ENCODE data around the gene PLD6.
"Not testable (repeated sequence)": the region's sequence is repeated elsewhere in the genome, so short reads cannot be mapped to it uniquely, and the experiment has no call there.

PLD6 gene, protein sequence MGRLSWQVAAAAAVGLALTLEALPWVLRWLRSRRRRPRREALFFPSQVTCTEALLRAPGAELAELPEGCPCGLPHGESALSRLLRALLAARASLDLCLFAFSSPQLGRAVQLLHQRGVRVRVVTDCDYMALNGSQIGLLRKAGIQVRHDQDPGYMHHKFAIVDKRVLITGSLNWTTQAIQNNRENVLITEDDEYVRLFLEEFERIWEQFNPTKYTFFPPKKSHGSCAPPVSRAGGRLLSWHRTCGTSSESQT

DNA sequence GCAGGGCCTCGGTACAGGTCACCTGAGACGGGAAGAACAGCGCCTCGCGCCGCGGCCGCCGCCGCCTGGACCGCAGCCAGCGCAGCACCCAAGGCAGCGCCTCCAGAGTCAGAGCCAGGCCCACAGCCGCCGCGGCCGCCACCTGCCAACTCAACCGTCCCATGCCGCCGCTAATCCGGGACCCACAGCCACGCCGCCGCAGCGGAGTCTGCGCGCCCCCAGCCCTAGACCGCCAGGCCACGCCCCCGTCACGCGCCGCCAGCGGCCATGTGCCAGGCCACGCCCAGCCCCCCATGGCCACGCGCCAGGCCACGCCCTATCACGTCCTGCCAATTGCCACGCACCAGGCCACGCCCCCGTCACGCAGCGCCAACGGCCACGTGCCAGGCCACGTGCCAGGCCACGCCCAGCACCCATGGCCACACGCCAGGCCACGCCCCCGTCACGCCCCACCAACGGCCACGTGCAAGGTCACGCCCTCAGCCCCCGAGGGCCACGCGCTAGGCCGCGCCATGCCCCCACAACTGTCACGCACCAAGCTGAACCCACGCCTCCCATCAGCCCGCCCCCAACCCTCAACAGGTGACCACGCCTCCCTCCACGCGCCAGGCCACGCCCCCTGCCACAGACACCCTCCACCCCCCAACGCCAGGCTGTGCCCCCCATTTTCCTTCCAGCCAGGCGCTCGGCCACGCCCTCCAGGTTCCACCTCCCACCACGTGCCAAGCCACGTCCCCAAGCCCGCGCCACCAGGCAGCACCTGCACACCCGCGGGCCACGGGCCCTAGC, at the start of gene PLD6:
Gene PLD6, minus strand, starts transcription at position 210 of the 789 bp plus-strand sequence. Its CDS starts 47 bp downstream, at position 163.
- peaks cover 17% of the 10 kb centered on the region for H3K4me1 Mint-ChIP-seq (ENCODE audit: low read depth)
- peak within 1 kb of the TSS; percentile 92 for H3K4me3 Mint-ChIP-seq
- peaks cover 2% of the 10 kb centered on the region for H3K36me3 Mint-ChIP-seq
- H3K27me3 Mint-ChIP-seq = no peaks in the 10 kb centered on the region
- peak within 1 kb of the TSS; percentile 98 for H3K27ac Mint-ChIP-seq
- H3K9me3 Mint-ChIP-seq (ENCODE audit: low read depth) = no peaks in the 10 kb centered on the region

DNA sequence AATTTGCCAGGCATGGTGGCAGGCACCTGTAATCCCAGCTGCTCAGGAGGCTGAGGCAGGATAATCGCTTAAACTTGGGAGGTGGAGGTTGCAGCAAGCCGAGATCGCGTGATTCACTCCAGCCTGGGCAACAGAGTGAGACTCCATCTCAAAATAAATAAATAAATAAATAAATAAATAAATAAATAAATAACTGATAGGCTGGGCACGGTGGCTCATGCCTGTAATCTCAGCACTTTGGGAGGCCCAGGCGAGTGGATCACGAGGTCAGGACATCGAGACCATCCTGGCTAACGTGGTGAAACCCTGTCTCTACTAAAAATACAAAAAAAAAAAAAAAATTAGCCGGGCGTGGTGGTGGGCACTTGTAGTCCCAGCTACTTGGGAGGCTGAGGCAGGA, 49.6 kb upstream of the PLD6 start:
- H3K27me3 Mint-ChIP-seq; H3K36me3 Mint-ChIP-seq; H3K4me1 Mint-ChIP-seq (ENCODE audit: low read depth); H3K9me3 Mint-ChIP-seq (ENCODE audit: low read depth); H3K27ac Mint-ChIP-seq; H3K4me3 Mint-ChIP-seq: not testable (repeated sequence)

DNA sequence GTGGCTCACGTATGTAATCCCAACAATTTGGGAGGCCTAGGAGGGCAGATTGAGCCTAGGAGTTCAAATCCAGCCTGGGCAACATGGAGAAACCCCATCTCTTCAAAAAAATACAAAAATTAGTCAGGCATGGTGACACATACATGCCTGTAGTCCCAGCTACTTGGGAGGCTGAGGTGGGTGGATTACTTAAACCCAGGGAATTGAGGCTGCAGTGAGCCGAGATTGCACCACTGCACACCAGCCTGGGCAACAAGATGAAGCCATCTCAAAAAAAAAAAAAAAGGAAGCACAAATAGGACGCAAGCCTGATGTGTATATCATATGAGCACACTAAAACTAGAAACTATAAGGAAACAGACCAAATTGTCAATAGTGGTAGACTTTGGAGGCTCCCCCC, 47.9 kb upstream of the PLD6 start:
- Mint-ChIP-seq H3K36me3 (peaks cover 6% of the 10 kb centered on the region), H3K4me1 (ENCODE audit: low read depth) (peaks cover 5% of the 10 kb centered on the region), H3K4me3 (no peak overlapping the region), H3K27me3 (no peaks in the 10 kb centered on the region), H3K9me3 (ENCODE audit: low read depth) (no peaks in the 10 kb centered on the region), H3K27ac (no peak overlapping the region)

DNA sequence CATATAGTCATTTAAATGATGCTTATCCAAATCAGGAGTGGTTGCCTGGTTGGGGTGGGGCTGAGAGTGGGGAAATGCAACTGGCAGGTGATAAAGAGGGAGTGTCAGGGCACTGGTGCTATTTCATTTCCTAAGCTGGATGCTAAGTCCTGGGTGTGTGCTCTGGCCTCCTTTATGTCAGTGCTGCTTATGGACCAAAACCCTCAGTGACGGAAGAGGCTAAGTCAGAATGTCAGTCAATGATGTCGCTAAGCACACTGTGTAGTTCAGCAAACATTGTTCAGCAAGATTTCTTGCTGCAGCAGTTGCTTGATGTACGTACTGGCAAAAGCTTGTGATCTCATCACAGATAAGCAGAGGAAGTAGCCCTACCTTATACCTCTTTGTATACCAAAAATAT, 47.3 kb upstream of the PLD6 start:
- Mint-ChIP-seq H3K36me3 (peaks cover 5% of the 10 kb centered on the region), H3K27ac (no peak overlapping the region), H3K9me3 (ENCODE audit: low read depth) (no peaks in the 10 kb centered on the region), H3K4me1 (ENCODE audit: low read depth) (peaks cover 5% of the 10 kb centered on the region), H3K27me3 (no peaks in the 10 kb centered on the region), H3K4me3 (no peak overlapping the region)

DNA sequence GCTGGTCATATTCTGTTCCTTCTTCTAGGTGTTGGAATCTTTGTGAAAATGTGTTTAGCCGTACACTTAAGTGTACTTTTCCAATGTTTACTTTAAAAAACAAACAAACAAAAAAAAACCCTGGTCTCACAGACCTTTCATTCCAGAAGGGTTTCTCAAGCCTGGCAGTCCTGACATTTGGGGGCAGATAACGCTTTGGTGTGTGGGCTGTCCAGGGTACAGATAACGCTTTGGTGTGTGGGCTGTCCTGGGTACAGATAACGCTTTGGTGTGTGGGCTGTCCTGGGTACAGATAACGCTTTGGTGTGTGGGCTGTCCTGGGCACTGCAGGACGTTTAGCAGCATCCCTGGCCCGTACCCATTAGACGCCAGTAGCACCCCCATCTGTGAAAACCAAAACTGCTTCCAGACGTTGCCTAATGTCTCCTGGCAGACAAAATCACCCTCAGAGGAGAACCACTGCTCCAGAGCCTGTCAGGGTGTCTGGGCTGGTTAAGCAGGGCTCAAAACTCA, 46.1 kb upstream of the PLD6 start:
- Mint-ChIP-seq H3K27ac (no peak overlapping the region), H3K4me1 (ENCODE audit: low read depth) (peaks cover 5% of the 10 kb centered on the region), H3K9me3 (ENCODE audit: low read depth) (no peaks in the 10 kb centered on the region), H3K27me3 (no peaks in the 10 kb centered on the region), H3K4me3 (no peak overlapping the region), H3K36me3 (peaks cover 4% of the 10 kb centered on the region)

DNA sequence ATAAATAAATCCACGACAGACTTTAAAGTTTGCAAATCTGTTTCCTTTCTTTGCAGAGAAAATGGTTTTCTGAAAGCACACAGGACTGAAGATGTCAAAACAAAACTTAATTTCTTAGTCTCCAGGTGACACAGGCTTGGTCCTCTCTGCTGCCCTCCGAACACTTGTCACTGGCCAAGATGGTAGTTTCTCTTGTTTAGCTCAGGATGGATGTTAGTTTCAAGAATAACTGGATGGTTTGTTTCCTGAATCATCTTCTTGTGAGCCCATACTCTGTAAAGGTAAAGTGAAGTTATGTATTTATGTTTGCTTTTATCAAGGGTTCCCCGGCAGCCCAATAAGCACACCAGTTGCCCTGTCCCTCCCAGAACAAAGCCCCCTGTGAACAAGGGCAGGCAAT, 40.7 kb upstream of the PLD6 start:
- H3K27ac Mint-ChIP-seq = peak overlapping the region; percentile 8
- no peak overlapping the region for H3K4me3 Mint-ChIP-seq
- H3K27me3 Mint-ChIP-seq = no peaks in the 10 kb centered on the region
- H3K4me1 Mint-ChIP-seq (ENCODE audit: low read depth) = no peaks in the 10 kb centered on the region
- no peaks in the 10 kb centered on the region for H3K9me3 Mint-ChIP-seq (ENCODE audit: low read depth)
- H3K36me3 Mint-ChIP-seq = peaks cover 6% of the 10 kb centered on the region

DNA sequence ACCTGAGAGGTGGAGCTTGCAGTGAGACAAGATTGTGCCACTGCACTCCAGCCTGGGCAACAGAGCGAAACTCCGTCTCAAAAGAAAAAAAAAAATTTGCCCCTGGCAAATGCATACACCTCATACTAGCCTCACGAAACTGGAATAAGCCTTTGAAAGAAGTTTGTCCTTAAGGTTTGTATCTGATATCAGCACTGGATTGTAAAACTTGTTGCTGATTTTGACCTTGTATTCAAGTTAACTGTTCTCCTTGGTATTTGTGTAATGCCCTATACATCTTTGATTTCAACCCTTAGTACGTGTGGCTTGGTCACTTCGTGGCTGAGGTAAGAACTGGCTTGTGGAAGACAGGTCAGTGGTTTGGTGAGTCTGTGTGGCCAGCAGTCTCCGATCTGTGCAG, 37.0 kb upstream of the PLD6 start:
- Mint-ChIP-seq H3K4me1 (ENCODE audit: low read depth) (peaks cover 9% of the 10 kb centered on the region), H3K36me3 (peaks cover 4% of the 10 kb centered on the region), H3K4me3 (no peak overlapping the region), H3K27me3 (no peaks in the 10 kb centered on the region), H3K27ac (peak overlapping the region; percentile 5), H3K9me3 (ENCODE audit: low read depth) (no peaks in the 10 kb centered on the region)

DNA sequence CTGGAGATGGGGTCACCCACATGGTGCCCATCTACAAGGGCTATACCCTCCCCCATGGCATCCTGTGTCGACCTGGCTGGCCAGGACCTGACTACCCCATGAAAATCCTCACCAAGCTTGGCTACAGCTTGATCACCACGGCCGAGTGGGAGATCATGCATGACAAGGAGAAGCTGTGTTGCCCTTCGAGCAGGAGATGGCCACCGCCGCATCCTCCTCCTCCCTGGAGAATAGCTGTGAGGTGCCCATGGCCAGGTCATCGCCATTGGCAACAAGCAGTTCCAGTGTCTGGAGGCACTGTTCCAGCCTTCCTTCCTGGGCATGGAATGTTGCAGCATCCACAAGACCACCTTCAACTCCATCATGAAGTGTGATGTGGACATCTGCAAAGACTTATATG, 36.1 kb upstream of the PLD6 start:
- no peak overlapping the region for H3K4me3 Mint-ChIP-seq
- H3K9me3 Mint-ChIP-seq (ENCODE audit: low read depth) = no peaks in the 10 kb centered on the region
- no peaks in the 10 kb centered on the region for H3K27me3 Mint-ChIP-seq
- H3K36me3 Mint-ChIP-seq = peaks cover 3% of the 10 kb centered on the region
- no peak overlapping the region for H3K27ac Mint-ChIP-seq
- peaks cover 12% of the 10 kb centered on the region for H3K4me1 Mint-ChIP-seq (ENCODE audit: low read depth)

DNA sequence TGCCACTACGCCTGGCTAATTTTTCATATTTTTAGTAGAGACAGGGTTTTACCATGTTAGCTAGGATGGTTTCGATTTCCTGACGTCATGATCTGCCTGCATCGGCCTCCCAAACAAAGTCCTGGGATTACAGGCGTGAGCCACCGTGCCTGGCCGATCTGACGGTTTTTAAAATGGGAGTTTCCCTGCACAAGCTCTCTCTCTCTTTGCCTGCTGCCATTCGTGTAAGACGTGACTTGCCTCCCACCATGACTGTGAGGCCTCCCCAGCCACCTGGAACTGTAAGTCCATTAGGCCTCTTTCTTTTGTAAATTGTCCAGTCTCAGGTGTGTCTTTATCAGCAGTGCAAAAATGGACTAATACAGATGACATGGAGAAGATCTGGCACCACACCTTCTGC, 35.5 kb upstream of the PLD6 start:
- Mint-ChIP-seq H3K36me3 (no peaks in the 10 kb centered on the region), H3K27ac (no peak overlapping the region), H3K4me1 (ENCODE audit: low read depth) (peaks cover 12% of the 10 kb centered on the region), H3K9me3 (ENCODE audit: low read depth) (no peaks in the 10 kb centered on the region), H3K4me3 (no peak overlapping the region), H3K27me3 (no peaks in the 10 kb centered on the region)

DNA sequence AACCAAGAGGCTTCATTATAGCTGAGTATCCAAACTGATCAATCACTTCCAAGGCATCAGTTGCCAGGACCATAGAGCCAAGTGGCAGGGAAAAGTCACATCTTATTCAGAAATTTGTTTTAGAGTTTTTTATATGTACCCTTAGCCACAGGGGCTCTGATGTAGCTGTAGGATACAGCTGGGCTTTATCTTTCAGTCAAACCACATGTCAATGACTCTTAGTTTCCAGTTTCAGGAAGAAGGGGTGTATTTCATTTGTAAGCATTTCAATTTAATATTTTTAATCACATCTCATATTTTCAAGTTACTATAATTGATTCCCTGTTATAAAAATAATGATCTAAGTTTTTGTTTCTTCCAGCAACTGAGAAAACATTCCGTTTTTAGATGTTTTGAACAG, 33.7 kb upstream of the PLD6 start:
- Mint-ChIP-seq H3K27ac (peak overlapping the region; percentile 80), H3K4me1 (ENCODE audit: low read depth) (peaks cover 27% of the 10 kb centered on the region), H3K27me3 (no peaks in the 10 kb centered on the region), H3K9me3 (ENCODE audit: low read depth) (no peaks in the 10 kb centered on the region), H3K36me3 (no peaks in the 10 kb centered on the region), H3K4me3 (peak overlapping the region; percentile 51)

DNA sequence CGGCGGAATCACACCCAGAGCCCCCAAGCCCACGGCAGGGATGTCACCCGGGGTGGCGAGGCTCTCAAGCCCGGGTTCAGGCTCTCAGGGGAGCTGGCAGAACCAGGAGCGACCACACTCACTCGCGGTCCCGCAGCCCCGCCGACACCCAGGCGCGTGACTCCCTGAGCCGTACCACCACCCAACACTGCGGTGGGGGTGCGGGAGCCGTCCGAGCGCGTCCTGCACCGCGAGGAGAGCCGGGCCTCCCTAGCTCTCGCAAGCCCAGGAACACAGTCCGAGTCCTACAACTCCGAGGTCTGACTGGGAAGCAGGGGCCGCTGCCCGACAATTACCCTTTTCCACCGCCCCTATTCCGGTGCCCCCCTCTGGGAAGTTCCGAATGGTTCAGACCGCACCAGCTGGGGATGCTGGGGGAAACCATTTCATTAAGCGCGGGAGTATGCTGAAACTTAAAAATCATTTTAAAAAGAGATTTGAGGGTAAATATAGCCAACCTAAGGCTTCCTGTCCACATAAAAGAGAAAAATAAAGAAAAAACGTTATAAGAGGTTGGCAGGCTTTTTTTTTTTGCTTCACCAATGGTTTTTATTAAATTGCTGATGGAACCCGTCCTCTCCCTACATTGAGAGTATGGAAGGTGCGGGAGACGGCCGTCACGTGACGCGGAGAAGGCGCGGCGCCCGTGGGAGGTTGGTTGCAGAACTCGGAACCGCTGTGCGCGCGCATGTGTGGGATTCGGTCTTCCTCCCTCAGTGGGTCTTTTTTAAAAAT, 31.1 kb upstream of the PLD6 start, which contains the start of gene FLCN:
Gene FLCN, minus strand, starts transcription at position 143 of the 774 bp plus-strand sequence. CDS start 9,031 bp downstream, outside the sequence.
- Mint-ChIP-seq H3K4me3 (peak within 1 kb of the TSS; percentile 97), H3K27ac (peak within 1 kb of the TSS; percentile 99), H3K4me1 (ENCODE audit: low read depth) (peaks cover 32% of the 10 kb centered on the region)

DNA sequence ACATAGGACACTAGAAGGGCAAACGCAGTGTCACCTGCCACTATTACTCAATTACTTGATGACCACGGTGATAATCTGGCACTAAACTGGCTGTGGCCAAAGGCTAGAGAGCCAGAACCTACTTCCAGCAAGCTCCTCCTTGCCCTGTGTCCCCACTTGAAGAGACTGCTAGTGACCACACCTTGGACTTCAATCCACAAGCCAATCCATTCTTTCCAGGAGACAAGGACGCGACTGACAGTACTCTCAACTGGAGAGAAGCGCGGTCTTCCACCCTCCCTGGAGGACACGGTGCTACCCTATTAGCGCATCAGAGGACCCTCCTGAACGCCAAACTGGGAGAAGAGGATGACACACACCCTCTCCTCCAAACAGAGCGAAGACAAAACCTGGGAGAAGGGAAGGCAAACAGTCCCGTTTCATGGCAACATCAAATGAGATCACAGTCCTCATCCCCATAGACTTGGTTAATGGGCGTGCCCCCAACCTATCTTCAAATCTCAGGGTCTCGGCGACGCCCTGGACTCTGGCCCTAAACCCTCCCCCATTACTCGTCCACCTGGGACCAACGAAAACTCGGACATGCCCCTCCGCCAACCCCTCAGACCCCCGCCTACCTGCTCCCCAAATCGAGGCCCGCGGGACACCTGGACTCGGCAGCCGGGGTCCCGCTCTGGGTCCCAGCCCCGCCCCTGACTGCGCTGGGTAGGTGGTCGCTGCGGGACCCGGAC, 30.3 kb upstream of the PLD6 start:
- Mint-ChIP-seq H3K27ac (peak overlapping the region; percentile 99), H3K9me3 (ENCODE audit: low read depth) (no peaks in the 10 kb centered on the region), H3K27me3 (no peaks in the 10 kb centered on the region), H3K4me3 (peak overlapping the region; percentile 97), H3K4me1 (ENCODE audit: low read depth) (peaks cover 32% of the 10 kb centered on the region), H3K36me3 (no peaks in the 10 kb centered on the region)

More for the DNA sequence above, 31.1 kb upstream of the PLD6 start, which contains the start of gene FLCN:
- Mint-ChIP-seq H3K36me3 (no peaks in the 10 kb centered on the region), H3K9me3 (ENCODE audit: low read depth) (no peaks in the 10 kb centered on the region), H3K27me3 (no peaks in the 10 kb centered on the region)

DNA sequence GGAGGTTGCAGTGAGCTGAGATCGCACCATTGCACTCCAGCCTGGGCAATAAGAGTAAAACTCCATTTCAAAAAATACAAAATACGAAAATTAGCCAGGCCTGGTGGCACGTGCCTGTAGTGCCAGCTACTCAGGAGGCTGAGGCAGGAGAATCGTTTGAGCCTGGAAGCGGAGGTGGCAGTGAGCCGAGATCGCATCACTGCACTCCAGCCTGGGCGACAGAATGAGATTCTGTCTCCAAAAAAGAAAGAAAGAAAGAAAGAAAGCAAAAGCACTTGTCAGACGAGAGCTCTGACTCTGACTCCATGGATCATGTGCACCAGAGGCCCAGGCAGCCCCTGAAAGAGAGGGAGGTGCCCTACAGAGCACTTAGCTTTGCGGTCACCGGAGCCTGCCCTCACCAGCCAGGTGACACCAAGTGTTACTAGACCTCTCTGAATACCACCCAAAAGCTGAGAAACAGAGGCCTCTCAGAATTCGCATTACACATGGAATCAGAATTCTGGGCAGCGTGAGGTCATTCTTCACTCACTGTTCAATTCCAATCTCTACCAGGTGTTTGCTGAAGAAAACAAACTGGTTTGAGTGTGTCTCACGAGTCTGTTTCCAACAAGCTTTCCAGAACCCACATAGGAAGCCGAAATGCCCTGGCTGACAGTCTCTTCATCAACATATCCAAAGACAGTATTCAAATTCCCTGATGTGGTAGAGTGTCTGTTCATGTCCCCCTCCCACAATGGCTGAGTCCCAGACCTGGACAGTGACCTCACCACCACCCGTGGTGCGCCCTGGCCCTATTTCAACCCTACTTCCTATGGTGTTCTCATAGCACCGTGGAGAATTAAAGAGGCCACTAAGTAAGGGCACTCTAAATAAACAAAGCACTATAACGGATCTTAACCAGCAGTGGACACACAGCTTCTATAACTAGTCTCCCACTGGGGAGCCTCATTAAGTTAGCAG, 29.4 kb upstream of the PLD6 start:
- no peaks in the 10 kb centered on the region for H3K9me3 Mint-ChIP-seq (ENCODE audit: low read depth)
- H3K27ac Mint-ChIP-seq = peak overlapping the region; percentile 99
- peaks cover 32% of the 10 kb centered on the region for H3K4me1 Mint-ChIP-seq (ENCODE audit: low read depth)
- H3K27me3 Mint-ChIP-seq = no peaks in the 10 kb centered on the region
- H3K36me3 Mint-ChIP-seq = no peaks in the 10 kb centered on the region
- H3K4me3 Mint-ChIP-seq = peak overlapping the region; percentile 97
